ENCODE results near the gene TLCD5. TPM values are rescaled to one million over a fixed set of nuclear protein-coding genes. Genes with fewer than 3 reads are reported as not detected.

TLCD5 gene
- total RNA-seq, 4 donors from 2014 or later = 3.7 to 6.3 (median 4.4) TPM

GRCh38 chr11:120305286-120305685, 19.8 kb upstream of the TLCD5 start:
- H3K9me3 ChIP-seq = no peaks in the 10 kb centered on the region
- H3K4me3 ChIP-seq = no peak overlapping the region
- DNase-seq (ENCODE audit: extremely low spot score) = no peak
- intact Hi-C loops (cut with DNase I) = no loop called here
- 90% methylated on average over 11 of the region's 12 CpGs for WGBS
- TF ChIP-seq POLR2AphosphoS5 (IDR thresholded peaks at IDR 0.05) = no peak
- no peak for TF ChIP-seq POLR2A (IDR thresholded peaks at IDR 0.05; ENCODE audit: low read depth)
- TF ChIP-seq CTCF (IDR thresholded peaks at IDR 0.05) = no peak
- TF ChIP-seq EP300 (IDR thresholded peaks at IDR 0.05) = no peak
- peaks cover 0 to 2% (median under 1%) of the 10 kb centered on the region in 4 donors for H3K4me1 ChIP-seq
- peaks cover 0 to 13% (median 0%) of the 10 kb centered on the region in 4 donors for H3K27me3 ChIP-seq
- no peaks in the 10 kb centered on the region for H3K36me3 ChIP-seq
- H3K27ac ChIP-seq (replicated peaks in 1 of 4) = no peak overlapping the region

- Histone ChIP-seq H3K27me3 (peaks cover 0 to 13% (median 0%) of the 10 kb centered on the region in 4 donors), H3K4me3 (no peak overlapping the region), H3K36me3 (no peaks in the 10 kb centered on the region), H3K27ac (replicated peaks in 1 of 4) (no peak overlapping the region), H3K4me1 (no peaks in the 10 kb centered on the region), H3K9me3 (no peaks in the 10 kb centered on the region)
- 51% methylated on average over 7 of the region's 11 CpGs for WGBS
- DNase-seq (ENCODE audit: extremely low spot score) = no peak
- TF ChIP-seq POLR2A (IDR thresholded peaks at IDR 0.05; ENCODE audit: low read depth) (no peak), POLR2AphosphoS5 (IDR thresholded peaks at IDR 0.05) (no peak), EP300 (IDR thresholded peaks at IDR 0.05) (no peak), CTCF (IDR thresholded peaks at IDR 0.05) (no peak)
- intact Hi-C loops (cut with DNase I) = no loop called here
Observed at GRCh38 chr11:120306519-120307242, 18.4 kb upstream of the TLCD5 start.

- Histone ChIP-seq H3K36me3 (no peaks in the 10 kb centered on the region), H3K27ac (replicated peaks in 1 of 4) (no peak overlapping the region), H3K4me1 (no peaks in the 10 kb centered on the region), H3K27me3 (peaks cover 0 to 13% (median 0%) of the 10 kb centered on the region in 4 donors), H3K9me3 (no peaks in the 10 kb centered on the region), H3K4me3 (no peak overlapping the region)
- no peak for TF ChIP-seq POLR2A (IDR thresholded peaks at IDR 0.05; ENCODE audit: low read depth)
- no peak for TF ChIP-seq POLR2AphosphoS5 (IDR thresholded peaks at IDR 0.05)
- TF ChIP-seq CTCF (IDR thresholded peaks at IDR 0.05) = no peak
- no peak for TF ChIP-seq EP300 (IDR thresholded peaks at IDR 0.05)
- WGBS = 98% methylated on average over 11 of the region's 11 CpGs
- intact Hi-C loops (cut with DNase I) = no loop called here
- no peak for DNase-seq (ENCODE audit: extremely low spot score)
Observed at GRCh38 chr11:120307476-120307875, 17.6 kb upstream of the TLCD5 start.

GRCh38 chr11:120308081-120308480, 17.0 kb upstream of the TLCD5 start:
- no peak for DNase-seq (ENCODE audit: extremely low spot score)
- Histone ChIP-seq H3K4me3 (no peak overlapping the region), H3K36me3 (no peaks in the 10 kb centered on the region), H3K27me3 (peaks cover 0 to 13% (median 0%) of the 10 kb centered on the region in 4 donors), H3K27ac (replicated peaks in 1 of 4) (no peak overlapping the region), H3K9me3 (no peaks in the 10 kb centered on the region), H3K4me1 (no peaks in the 10 kb centered on the region)
- intact Hi-C loops (cut with DNase I) = no loop called here
- no peak for TF ChIP-seq EP300 (IDR thresholded peaks at IDR 0.05)
- TF ChIP-seq CTCF (IDR thresholded peaks at IDR 0.05) = no peak
- TF ChIP-seq POLR2AphosphoS5 (IDR thresholded peaks at IDR 0.05) = no peak
- no peak for TF ChIP-seq POLR2A (IDR thresholded peaks at IDR 0.05; ENCODE audit: low read depth)
- 82% methylated on average over 7 of the region's 7 CpGs for WGBS

All from esophagus muscularis mucosa (tissue), 4 donors.